ENCODE results near the gene ZNF281.
"Not testable (repeated sequence)": the region's sequence is repeated elsewhere in the genome, so short reads cannot be mapped to it uniquely, and the experiment has no call there.

Gene ZNF281

GRCh38 chr1:200428482-200429205 is 18.8 kb upstream of the ZNF281 start:
- no peak for DNase-seq

GRCh38 chr1:200427744-200428143 is 17.9 kb upstream of the ZNF281 start:
- DNase-seq, result no peak

- no peak for DNase-seq
Observed at GRCh38 chr1:200426196-200426595, 16.4 kb upstream of the ZNF281 start.

GRCh38 chr1:200423235-200423634 is 13.4 kb upstream of the ZNF281 start:
- no peak for DNase-seq

GRCh38 chr1:200422211-200422610 is 12.4 kb upstream of the ZNF281 start:
- DNase-seq, result no peak

GRCh38 chr1:200415789-200416593 is 6.2 kb upstream of the ZNF281 start:
- no peak for DNase-seq

- DNase-seq, result no peak
Observed at GRCh38 chr1:200415227-200415626, 5.4 kb upstream of the ZNF281 start.

GRCh38 chr1:200414657-200415056 is 4.8 kb upstream of the ZNF281 start:
- no peak for DNase-seq

GRCh38 chr1:200413766-200414165 is 3.9 kb upstream of the ZNF281 start:
- not testable (repeated sequence) for DNase-seq

GRCh38 chr1:200411406-200412257 is 1.8 kb upstream of the ZNF281 start:
- no peak for DNase-seq

- no peak for DNase-seq
Observed at GRCh38 chr1:200410566-200410878, 686 bp upstream of the ZNF281 start.

GRCh38 chr1:200409203-200409760 is 554 bp downstream of the ZNF281 start:
- peak; percentile 48 for DNase-seq

GRCh38 chr1:200406161-200406797 is 3.6 kb downstream of the ZNF281 start:
- DNase-seq, result no peak

GRCh38 chr1:200405264-200405663 is 4.6 kb downstream of the ZNF281 start:
- DNase-seq, result no peak

- no peak for DNase-seq
Observed at GRCh38 chr1:200401708-200402107, 8.1 kb downstream of the ZNF281 start.

- no peak for DNase-seq
Observed at GRCh38 chr1:200401263-200401662, 8.6 kb downstream of the ZNF281 start.

- DNase-seq, result no peak
Observed at GRCh38 chr1:200400556-200400955, 9.3 kb downstream of the ZNF281 start.

- DNase-seq, result no peak
Observed at GRCh38 chr1:200399860-200400259, 10.0 kb downstream of the ZNF281 start.

- DNase-seq, result no peak
Observed at GRCh38 chr1:200398373-200398772, 11.5 kb downstream of the ZNF281 start.

- no peak for DNase-seq
Observed at GRCh38 chr1:200392625-200393185, 17.1 kb downstream of the ZNF281 start.

GRCh38 chr1:200391747-200392146 is 18.1 kb downstream of the ZNF281 start:
- no peak for DNase-seq

GRCh38 chr1:200388791-200389190 is 21.0 kb downstream of the ZNF281 start:
- DNase-seq, result no peak
